ENCODE measurements around the gene TFB2M. TPM values are rescaled to one million over a fixed set of nuclear protein-coding genes. Genes with fewer than 3 reads are reported as not detected.

The TFB2M gene
- total and polyA plus RNA-seq, 2 of the 13 experiments (the other 11 are each of a cell fraction or from before 2014, with no cell fraction given) = 15.7 to 31.4 TPM

DNA sequence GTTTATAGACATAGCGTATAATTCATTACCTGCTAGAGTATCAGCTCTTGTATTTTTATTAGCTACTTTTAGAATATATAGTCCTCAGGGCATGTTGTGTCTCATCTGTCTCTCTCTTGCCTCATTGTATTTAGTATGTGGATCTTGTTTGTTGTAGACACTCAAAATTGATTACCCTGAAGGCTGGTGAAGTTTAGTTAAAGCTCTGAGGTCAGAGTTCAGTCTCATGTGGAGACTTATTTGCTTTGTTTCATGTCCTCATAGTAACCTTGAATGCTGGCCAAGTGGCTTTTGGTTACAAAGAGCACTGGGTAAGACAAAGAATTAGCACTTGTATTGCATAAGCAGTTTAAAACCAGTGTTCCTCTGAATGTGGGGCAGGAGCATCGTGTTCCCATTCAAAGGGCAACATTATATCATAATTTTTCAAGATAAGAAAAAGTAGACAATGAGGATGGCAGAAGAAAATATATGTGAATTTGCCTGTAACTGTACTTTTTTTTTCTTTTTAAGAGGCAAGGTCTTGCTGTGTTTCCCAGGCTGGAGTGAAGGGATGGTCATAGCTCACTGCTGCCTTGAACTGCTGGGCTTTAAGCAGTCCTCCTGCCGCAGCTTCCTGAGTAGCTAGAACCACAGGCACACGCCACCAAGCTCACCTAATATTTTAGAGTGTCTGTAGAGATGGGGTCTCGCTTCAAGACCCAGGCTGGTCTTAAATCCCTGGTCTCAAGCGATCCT is 17.6 kb upstream of the TFB2M start (continued):
- TF ChIP-seq ZNF772 (CRISPR knock-in tag; IDR thresholded peaks at IDR 0.05) (no peak), SIN3A (IDR thresholded peaks at IDR 0.05; ENCODE audit: borderline replicate concordance, low read depth, low read length) (0 out of 2 replicates have a peak, but pooled peaks have one; percentile 43), ZSCAN22 (CRISPR knock-in tag; IDR thresholded peaks at IDR 0.05) (no peak), CSRNP1 (CRISPR knock-in tag; IDR thresholded peaks at IDR 0.05) (peak; percentile 58; the same call in 1 of the 2 replicates), SIX1 (CRISPR knock-in tag; IDR thresholded peaks at IDR 0.05; ENCODE audit: borderline replicate concordance) (peak; percentile 89; the same call in 1 of the 2 replicates), ZNF224 (CRISPR knock-in tag; IDR thresholded peaks at IDR 0.05) (no peak), DRAP1 (CRISPR knock-in tag; IDR thresholded peaks at IDR 0.05) (no peak; the same call in 1 of the 2 replicates), ZNF83 (CRISPR knock-in tag; IDR thresholded peaks at IDR 0.05; ENCODE audit: borderline replicate concordance) (no peak), KLF13 (CRISPR knock-in tag; IDR thresholded peaks at IDR 0.05) (no peak), ZNF569 (CRISPR knock-in tag; IDR thresholded peaks at IDR 0.05; ENCODE audit: borderline replicate concordance) (no peak), ELF1 (CRISPR knock-in tag; IDR thresholded peaks at IDR 0.05) (no peak), ZNF160 (CRISPR knock-in tag; IDR thresholded peaks at IDR 0.05) (no peak), ZMYM2 (CRISPR knock-in tag; IDR thresholded peaks at IDR 0.05) (peak; percentile 70; the same call in 1 of the 2 replicates), ZNF24 (IDR thresholded peaks at IDR 0.05) (peak; percentile 45; the same call in 1 of the 2 replicates), FOXP1 (IDR thresholded peaks at IDR 0.05) (no peak), FOXP1 (CRISPR knock-in tag; IDR thresholded peaks at IDR 0.05) (peak; percentile 95), ZNF275 (CRISPR knock-in tag; IDR thresholded peaks at IDR 0.05; ENCODE audit: borderline replicate concordance) (no peak), ZFY (CRISPR knock-in tag; IDR thresholded peaks at IDR 0.05) (no peak), HOXA7 (CRISPR knock-in tag; IDR thresholded peaks at IDR 0.05) (no peak), MAFK (conservative IDR thresholded peaks at IDR 0.05 in 1 of 2, IDR thresholded peaks at IDR 0.05 in 1 of 2; ENCODE audit: low read length in 2 of 2) (no peak)
- TF ChIP-seq, protein P1, sequence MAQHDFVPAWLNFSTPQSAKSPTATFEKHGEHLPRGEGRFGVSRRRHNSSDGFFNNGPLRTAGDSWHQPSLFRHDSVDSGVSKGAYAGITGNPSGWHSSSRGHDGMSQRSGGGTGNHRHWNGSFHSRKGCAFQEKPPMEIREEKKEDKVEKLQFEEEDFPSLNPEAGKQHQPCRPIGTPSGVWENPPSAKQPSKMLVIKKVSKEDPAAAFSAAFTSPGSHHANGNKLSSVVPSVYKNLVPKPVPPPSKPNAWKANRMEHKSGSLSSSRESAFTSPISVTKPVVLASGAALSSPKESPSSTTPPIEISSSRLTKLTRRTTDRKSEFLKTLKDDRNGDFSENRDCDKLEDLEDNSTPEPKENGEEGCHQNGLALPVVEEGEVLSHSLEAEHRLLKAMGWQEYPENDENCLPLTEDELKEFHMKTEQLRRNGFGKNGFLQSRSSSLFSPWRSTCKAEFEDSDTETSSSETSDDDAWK (CRISPR knock-in tag; IDR thresholded peaks at IDR 0.05) = no peak
- TF ChIP-seq, protein P2, sequence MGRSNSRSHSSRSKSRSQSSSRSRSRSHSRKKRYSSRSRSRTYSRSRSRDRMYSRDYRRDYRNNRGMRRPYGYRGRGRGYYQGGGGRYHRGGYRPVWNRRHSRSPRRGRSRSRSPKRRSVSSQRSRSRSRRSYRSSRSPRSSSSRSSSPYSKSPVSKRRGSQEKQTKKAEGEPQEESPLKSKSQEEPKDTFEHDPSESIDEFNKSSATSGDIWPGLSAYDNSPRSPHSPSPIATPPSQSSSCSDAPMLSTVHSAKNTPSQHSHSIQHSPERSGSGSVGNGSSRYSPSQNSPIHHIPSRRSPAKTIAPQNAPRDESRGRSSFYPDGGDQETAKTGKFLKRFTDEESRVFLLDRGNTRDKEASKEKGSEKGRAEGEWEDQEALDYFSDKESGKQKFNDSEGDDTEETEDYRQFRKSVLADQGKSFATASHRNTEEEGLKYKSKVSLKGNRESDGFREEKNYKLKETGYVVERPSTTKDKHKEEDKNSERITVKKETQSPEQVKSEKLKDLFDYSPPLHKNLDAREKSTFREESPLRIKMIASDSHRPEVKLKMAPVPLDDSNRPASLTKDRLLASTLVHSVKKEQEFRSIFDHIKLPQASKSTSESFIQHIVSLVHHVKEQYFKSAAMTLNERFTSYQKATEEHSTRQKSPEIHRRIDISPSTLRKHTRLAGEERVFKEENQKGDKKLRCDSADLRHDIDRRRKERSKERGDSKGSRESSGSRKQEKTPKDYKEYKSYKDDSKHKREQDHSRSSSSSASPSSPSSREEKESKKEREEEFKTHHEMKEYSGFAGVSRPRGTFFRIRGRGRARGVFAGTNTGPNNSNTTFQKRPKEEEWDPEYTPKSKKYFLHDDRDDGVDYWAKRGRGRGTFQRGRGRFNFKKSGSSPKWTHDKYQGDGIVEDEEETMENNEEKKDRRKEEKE (IDR thresholded peaks at IDR 0.05) = no peak
- TF ChIP-seq, protein P3, sequence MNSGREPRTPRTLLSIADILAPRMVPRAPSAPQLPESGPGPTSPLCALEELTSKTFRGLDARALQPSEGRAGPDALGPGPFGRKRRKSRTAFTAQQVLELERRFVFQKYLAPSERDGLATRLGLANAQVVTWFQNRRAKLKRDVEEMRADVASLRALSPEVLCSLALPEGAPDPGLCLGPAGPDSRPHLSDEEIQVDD (CRISPR knock-in tag; IDR thresholded peaks at IDR 0.05; ENCODE audit: borderline replicate concordance) = no peak
